Measurements from ENCODE around the gene SFT2D3. TPM values are rescaled to one million over a fixed set of nuclear protein-coding genes. Genes with fewer than 3 reads are reported as not detected.
A peak's percentile ranks its signal among the peaks of the same experiment; 100 is the strongest.

Gene SFT2D3
- total RNA-seq, 1 donor from 2014 or later, result 5.9 TPM

GRCh38 chr2:127670957-127671290 lies 30.4 kb upstream of the SFT2D3 start:
- peaks cover 3% of the 10 kb centered on the region for H3K4me1 Mint-ChIP-seq (ENCODE audit: low read depth)
- H3K36me3 Mint-ChIP-seq (ENCODE audit: low read depth), result no peaks in the 10 kb centered on the region
- H3K9me3 Mint-ChIP-seq, result no peaks in the 10 kb centered on the region
- DNase-seq (ENCODE audit: low spot score), result no peak
- intact Hi-C loops (cut with micrococcal nuclease), result no loop called here
- H3K27me3 Mint-ChIP-seq (ENCODE audit: low read depth), result peaks cover 63% of the 10 kb centered on the region
- H3K27ac Mint-ChIP-seq, result no peak overlapping the region
- no peak overlapping the region for H3K4me3 Mint-ChIP-seq (ENCODE audit: low read depth)

- no peaks in the 10 kb centered on the region for H3K9me3 Mint-ChIP-seq
- H3K4me1 Mint-ChIP-seq (ENCODE audit: low read depth), result peaks cover 3% of the 10 kb centered on the region
- no peak overlapping the region for H3K4me3 Mint-ChIP-seq (ENCODE audit: low read depth)
- intact Hi-C loops (cut with micrococcal nuclease), result no loop called here
- no peaks in the 10 kb centered on the region for H3K36me3 Mint-ChIP-seq (ENCODE audit: low read depth)
- H3K27ac Mint-ChIP-seq, result no peak overlapping the region
- peaks cover 62% of the 10 kb centered on the region for H3K27me3 Mint-ChIP-seq (ENCODE audit: low read depth)
- DNase-seq (ENCODE audit: low spot score), result no peak
These were observed 29.6 kb upstream of the SFT2D3 start for GRCh38 chr2:127671557-127672302.

- H3K4me3 Mint-ChIP-seq (ENCODE audit: low read depth), result no peak overlapping the region
- H3K4me1 Mint-ChIP-seq (ENCODE audit: low read depth), result peaks cover 3% of the 10 kb centered on the region
- no peak overlapping the region for H3K27ac Mint-ChIP-seq
- H3K27me3 Mint-ChIP-seq (ENCODE audit: low read depth), result peaks cover 63% of the 10 kb centered on the region
- no peak for DNase-seq (ENCODE audit: low spot score)
- intact Hi-C loops (cut with micrococcal nuclease), result no loop called here
- H3K36me3 Mint-ChIP-seq (ENCODE audit: low read depth), result no peaks in the 10 kb centered on the region
- H3K9me3 Mint-ChIP-seq, result no peaks in the 10 kb centered on the region
These were observed 28.7 kb upstream of the SFT2D3 start for GRCh38 chr2:127672341-127673224.

- DNase-seq (ENCODE audit: low spot score), result no peak
- Mint-ChIP-seq H3K4me3 (ENCODE audit: low read depth) (peak overlapping the region; percentile 73), H3K27me3 (ENCODE audit: low read depth) (peaks cover 71% of the 10 kb centered on the region), H3K27ac (no peak overlapping the region), H3K36me3 (ENCODE audit: low read depth) (no peaks in the 10 kb centered on the region), H3K9me3 (no peaks in the 10 kb centered on the region), H3K4me1 (ENCODE audit: low read depth) (peaks cover 3% of the 10 kb centered on the region)
- intact Hi-C loops (cut with micrococcal nuclease), result no loop called here
These were observed 27.8 kb upstream of the SFT2D3 start for GRCh38 chr2:127673291-127674069.

- Mint-ChIP-seq H3K36me3 (ENCODE audit: low read depth) (no peaks in the 10 kb centered on the region), H3K4me3 (ENCODE audit: low read depth) (peak overlapping the region; percentile 73), H3K27me3 (ENCODE audit: low read depth) (peaks cover 70% of the 10 kb centered on the region), H3K27ac (no peak overlapping the region), H3K9me3 (no peaks in the 10 kb centered on the region), H3K4me1 (ENCODE audit: low read depth) (peaks cover 3% of the 10 kb centered on the region)
- DNase-seq (ENCODE audit: low spot score), result no peak
- intact Hi-C loops (cut with micrococcal nuclease), result no loop called here
These were observed 26.8 kb upstream of the SFT2D3 start for GRCh38 chr2:127674241-127675209.

- H3K4me1 Mint-ChIP-seq (ENCODE audit: low read depth), result peaks cover 3% of the 10 kb centered on the region
- no peaks in the 10 kb centered on the region for H3K9me3 Mint-ChIP-seq
- intact Hi-C loops (cut with micrococcal nuclease), result no loop called here
- H3K36me3 Mint-ChIP-seq (ENCODE audit: low read depth), result no peaks in the 10 kb centered on the region
- peaks cover 65% of the 10 kb centered on the region for H3K27me3 Mint-ChIP-seq (ENCODE audit: low read depth)
- no peak for DNase-seq (ENCODE audit: low spot score)
- peak within 1 kb of the TSS; percentile 73 for H3K4me3 Mint-ChIP-seq (ENCODE audit: low read depth)
- H3K27ac Mint-ChIP-seq, result no peak within 1 kb of the TSS
These were observed 25.7 kb upstream of the SFT2D3 start, which contains the start of gene LIMS2 for GRCh38 chr2:127675331-127676261. LIMS2 (minus strand) TSS chr2:127675530; CDS start chr2:127675024, 506 bp downstream.

GRCh38 chr2:127676906-127677305 lies 24.4 kb upstream of the SFT2D3 start:
- Mint-ChIP-seq H3K27ac (no peak overlapping the region), H3K4me3 (ENCODE audit: low read depth) (no peak overlapping the region), H3K36me3 (ENCODE audit: low read depth) (no peaks in the 10 kb centered on the region), H3K9me3 (no peaks in the 10 kb centered on the region), H3K27me3 (ENCODE audit: low read depth) (peaks cover 64% of the 10 kb centered on the region), H3K4me1 (ENCODE audit: low read depth) (peaks cover 3% of the 10 kb centered on the region)
- DNase-seq (ENCODE audit: low spot score), result no peak
- intact Hi-C loops (cut with micrococcal nuclease), result no loop called here

GRCh38 chr2:127678531-127678930 lies 22.8 kb upstream of the SFT2D3 start:
- no peak for DNase-seq (ENCODE audit: low spot score)
- Mint-ChIP-seq H3K36me3 (ENCODE audit: low read depth) (no peaks in the 10 kb centered on the region), H3K27me3 (ENCODE audit: low read depth) (peaks cover 54% of the 10 kb centered on the region), H3K9me3 (no peaks in the 10 kb centered on the region), H3K4me3 (ENCODE audit: low read depth) (no peak overlapping the region), H3K4me1 (ENCODE audit: low read depth) (peaks cover 7% of the 10 kb centered on the region), H3K27ac (no peak overlapping the region)
- intact Hi-C loops (cut with micrococcal nuclease), result no loop called here

- Mint-ChIP-seq H3K9me3 (no peaks in the 10 kb centered on the region), H3K4me1 (ENCODE audit: low read depth) (peaks cover 7% of the 10 kb centered on the region), H3K4me3 (ENCODE audit: low read depth) (no peak overlapping the region), H3K27me3 (ENCODE audit: low read depth) (peaks cover 54% of the 10 kb centered on the region), H3K27ac (no peak overlapping the region), H3K36me3 (ENCODE audit: low read depth) (no peaks in the 10 kb centered on the region)
- intact Hi-C loops (cut with micrococcal nuclease), result no loop called here
- DNase-seq (ENCODE audit: low spot score), result no peak
These were observed 22.3 kb upstream of the SFT2D3 start for GRCh38 chr2:127678991-127679390.

GRCh38 chr2:127679680-127680361 lies 21.5 kb upstream of the SFT2D3 start:
- peaks cover 48% of the 10 kb centered on the region for H3K27me3 Mint-ChIP-seq (ENCODE audit: low read depth)
- no peaks in the 10 kb centered on the region for H3K9me3 Mint-ChIP-seq
- intact Hi-C loops (cut with micrococcal nuclease), result no loop called here
- no peak overlapping the region for H3K27ac Mint-ChIP-seq
- no peaks in the 10 kb centered on the region for H3K36me3 Mint-ChIP-seq (ENCODE audit: low read depth)
- H3K4me1 Mint-ChIP-seq (ENCODE audit: low read depth), result peaks cover 4% of the 10 kb centered on the region
- H3K4me3 Mint-ChIP-seq (ENCODE audit: low read depth), result no peak overlapping the region
- no peak for DNase-seq (ENCODE audit: low spot score)
